HCT116 (cell line): Measurements from ENCODE around the gene LACTBL1. TPM values are rescaled to one million over a fixed set of nuclear protein-coding genes. Genes with fewer than 3 reads are reported as not detected.

Experiments
- ATAC-seq: fragments of 200-7000 bp; cut with Tn5 transposase; 2 replicates; pipeline ENCODE4 v1.9.1; 2020; ENCODE audit warnings: mild to moderate bottlenecking, moderate library complexity
- BruUV-seq: library from RNA; stranded (reverse); fragments of 400-500 nt; replicated peaks from 2 replicates; lab custom pipeline; 2021; lab: Mats Ljungman, UMichigan
- CTCF ChIA-PET: fragments of 300-600 bp; sonication (Branson Sonifier 250); formaldehyde crosslinking; loops from one replicate; lab custom pipeline; 2021; ENCODE audit warnings: antibody characterized with exemption; lab: Charles Lee
- POLR2A ChIA-PET: fragments of 300-600, 350-600 bp; sonication (Branson Sonifier 250); formaldehyde crosslinking; loops from one replicate; lab custom pipeline; 2021; ENCODE audit warnings: antibody characterized with exemption; lab: Charles Lee
- RAD21 ChIA-PET, 2 experiments: fragments of 300-600 bp; sonication (Branson Sonifier 250); formaldehyde crosslinking; loops; one replicate each; lab custom pipeline; 2023; ENCODE audit warnings: low total read pairs in 2 of 2; ENCODE audit not compliant: uncharacterized antibody in 2 of 2, unreplicated experiment in 2 of 2, low non-redundant PET in 1 of 2; lab: Charles Lee
- DNase-seq: peaks from one replicate; pipeline ENCODE4 v3.0.0-alpha.2; 2010; ENCODE audit warnings: low read depth, low spot score
- H2AFZ ChIP-seq: fragments of 200-600 bp; shearing (Covaris generic), sonication (generic); 2 replicates; pipeline ENCODE4 v1.6.1; 2017; ENCODE audit warnings: low read depth, mixed run types, mixed read lengths, antibody characterized with exemption, low read length; ENCODE audit not compliant: poor library complexity, severe bottlenecking
- H3K27ac ChIP-seq: 2 replicates; pipeline ENCODE4 v1.5.1; 2012; ENCODE audit warnings: low read depth, low read length
- H3K27me3 ChIP-seq: fragments of 200-600 bp; sonication (generic); 2 replicates; pipeline ENCODE4 v1.6.1; 2016; ENCODE audit warnings: mixed run types, low read length, mixed read lengths; ENCODE audit not compliant: insufficient read depth
- H3K36me3 ChIP-seq, 2 experiments: fragments of 200-500 bp in 1 of 2; fragments of 200-600 bp in 1 of 2; sonication (Bioruptor generic) in 1 of 2; sonication (generic) in 1 of 2; 2 replicates each; pipeline versions ENCODE4 v1.5.1 to v1.6.1; 2014 to 2016; ENCODE audit warnings: low read length in 2 of 2, inconsistent platforms in 1 of 2, mixed read lengths in 1 of 2, mixed run types in 1 of 2; ENCODE audit not compliant: insufficient read depth in 2 of 2, control insufficient read depth in 1 of 2
- H3K4me1 ChIP-seq, 2 experiments: fragments of 200-600 bp in 1 of 2; sonication (generic) in 1 of 2; 2 replicates each; pipeline versions ENCODE4 v1.5.1 to v1.6.1; 2012 to 2017; ENCODE audit warnings: low read length in 2 of 2, inconsistent platforms in 1 of 2, mild to moderate bottlenecking in 1 of 2, mixed read lengths in 1 of 2, mixed run types in 1 of 2, moderate library complexity in 1 of 2; ENCODE audit not compliant: insufficient read depth in 2 of 2, control insufficient read depth in 1 of 2
- H3K4me2 ChIP-seq: fragments of 200-600 bp; sonication (generic); 2 replicates; pipeline ENCODE4 v1.6.1; 2017; ENCODE audit warnings: mixed run types, low read length, mixed read lengths
- H3K4me3 ChIP-seq, 2 experiments: fragments of 200-600 bp in 1 of 2; sonication (generic) in 1 of 2; replicated peaks in 1 of 2; 2 replicates each; pipeline ENCODE4 v1.5.1; 2011 to 2016; ENCODE audit warnings: low read length in 2 of 2, control low read depth in 1 of 2, low read depth in 1 of 2, mild to moderate bottlenecking in 1 of 2, mixed read lengths in 1 of 2, mixed run types in 1 of 2
- H3K79me2 ChIP-seq: fragments of 200-600 bp; sonication (generic); 2 replicates; pipeline ENCODE4 v1.6.1; 2017; ENCODE audit warnings: mild to moderate bottlenecking, mixed run types, low read length, moderate library complexity, mixed read lengths; ENCODE audit not compliant: insufficient read depth
- H3K9ac ChIP-seq: fragments of 200-600 bp; sonication (generic); 2 replicates; pipeline ENCODE4 v1.6.1; 2016; ENCODE audit warnings: low read length, mixed read lengths
- H3K9me2 ChIP-seq: fragments of 200-600 bp; sonication (generic), shearing (Covaris generic); 2 replicates; pipeline ENCODE4 v1.6.1; 2017; ENCODE audit warnings: mixed run types, mild to moderate bottlenecking, moderate library complexity; ENCODE audit not compliant: insufficient read depth
- H3K9me3 ChIP-seq, 2 experiments: fragments of 200-500 bp in 1 of 2; fragments of 200-600 bp in 1 of 2; sonication (Bioruptor generic) in 1 of 2; sonication (generic) in 1 of 2; 2 replicates each; pipeline ENCODE4 v1.6.1; 2014 to 2017; ENCODE audit warnings: low read length in 2 of 2, mixed read lengths in 2 of 2, inconsistent platforms in 1 of 2, low read depth in 1 of 2, mild to moderate bottlenecking in 1 of 2, mixed run types in 1 of 2, moderate library complexity in 1 of 2; ENCODE audit not compliant: control insufficient read depth in 1 of 2, insufficient read depth in 1 of 2
- H4K20me1 ChIP-seq: fragments of 200-600 bp; sonication (generic), shearing (Covaris generic); 2 replicates; pipeline ENCODE4 v1.6.1; 2017; ENCODE audit warnings: mixed run types, mild to moderate bottlenecking, moderate library complexity; ENCODE audit not compliant: insufficient read depth
- CEBPB ChIP-seq: IDR thresholded peaks from 2 replicates; pipeline ENCODE4 v1.6.1; 2012; ENCODE audit warnings: low read depth
- CTCF ChIP-seq, 3 experiments: fragments of 200-600 bp in 1 of 3; sonication (generic) in 1 of 3; IDR thresholded peaks in 2 of 3; conservative IDR thresholded peaks in 1 of 3; 2 replicates each; pipeline ENCODE4 v1.5.1; 2012 to 2017; ENCODE audit warnings: low read depth in 2 of 3, low read length in 2 of 3, antibody characterized with exemption in 1 of 3, borderline replicate concordance in 1 of 3, control low read depth in 1 of 3, mild to moderate bottlenecking in 1 of 3, mixed read lengths in 1 of 3, mixed run types in 1 of 3, moderate library complexity in 1 of 3; ENCODE audit not compliant: insufficient read depth in 1 of 3
- FOSL1 ChIP-seq: IDR thresholded peaks from 2 replicates; pipeline ENCODE4 v1.6.1; 2012; ENCODE audit warnings: low read depth
- MAX ChIP-seq: IDR thresholded peaks from 2 replicates; pipeline ENCODE4 v1.6.1; 2012
- POLR2A ChIP-seq: IDR thresholded peaks from 2 replicates; pipeline ENCODE4 v1.7.0; 2011; ENCODE audit warnings: borderline replicate concordance; ENCODE audit not compliant: insufficient read depth, insufficient read length; ENCODE audit errors: extremely low read depth
- REST ChIP-seq: IDR thresholded peaks from 2 replicates; pipeline ENCODE4 v1.6.1; 2012; ENCODE audit warnings: low read depth
- SIN3A ChIP-seq: IDR thresholded peaks from 2 replicates; pipeline ENCODE4 v1.6.1; 2012; ENCODE audit warnings: low read depth
- TCF7L2 ChIP-seq: IDR thresholded peaks from 2 replicates; pipeline ENCODE4 v1.7.0; 2011; ENCODE audit warnings: borderline replicate concordance, inconsistent platforms; ENCODE audit not compliant: insufficient read depth, insufficient read length; ENCODE audit errors: extremely low read depth
- intact Hi-C: fragments of 100-400 bp; cut with micrococcal nuclease; formaldehyde crosslinking; loops from 2 replicates; pipeline ENCODE4 v1.10.0; 2022
- total RNA-seq: library from RNA; stranded (reverse); gene quantifications from one replicate; pipeline ENCODE4 v1.2.1, GENCODE V29; 2021; ENCODE audit not compliant: unreplicated experiment

The LACTBL1 gene
- total RNA-seq, 1 experiment from 2014 or later: not detected

- RAD21 ChIA-PET: no interaction called here
- no peak for TF ChIP-seq CTCF (IDR thresholded peaks at IDR 0.05 in 2 of 3, conservative IDR thresholded peaks at IDR 0.05 in 1 of 3; ENCODE audit: borderline replicate concordance in 1 of 3, insufficient read depth in 1 of 3, low read depth in 2 of 3, low read length in 2 of 3)
- TF ChIP-seq, all 23 proteins: peak for 0
- no peaks in the 10 kb centered on the region for H4K20me1 ChIP-seq
- ChIA-PET CTCF (no interaction called here), POLR2A (no interaction called here)
- no peak overlapping the region for H3K4me2 ChIP-seq
- no peak overlapping the region for H3K9ac ChIP-seq
- intact Hi-C loops: no loop called here
- H3K27me3 ChIP-seq: no peaks in the 10 kb centered on the region
- no peak overlapping the region for H3K4me3 ChIP-seq
- H3K4me1 ChIP-seq: peaks cover 8 to 23% of the 10 kb centered on the region in 2 experiments; a peak in 3 of 4 replicates
- no peaks in the 10 kb centered on the region for H3K36me3 ChIP-seq
- DNase-seq: no peak
- H3K27ac ChIP-seq: no peak overlapping the region
- no peak overlapping the region for H2AFZ ChIP-seq
- ATAC-seq: no peak
- H3K9me3 ChIP-seq: no peaks in the 10 kb centered on the region
- H3K9me2 ChIP-seq: no peaks in the 10 kb centered on the region
- BruUV-seq: no TSS peak
- H3K79me2 ChIP-seq: no peaks in the 10 kb centered on the region
Measured at GRCh38 chr1:23008901-23009300, 36.2 kb upstream of the LACTBL1 start.

- Histone ChIP-seq H3K36me3 (no peaks in the 10 kb centered on the region), H3K9me2 (no peaks in the 10 kb centered on the region), H3K27ac (no peak overlapping the region), H3K4me2 (no peak overlapping the region), H3K79me2 (no peaks in the 10 kb centered on the region), H3K4me1 (peaks cover 8 to 18% of the 10 kb centered on the region in 2 experiments; a peak in 3 of 4 replicates), H3K4me3 (no peak overlapping the region), H2AFZ (no peak overlapping the region), H3K9me3 (no peaks in the 10 kb centered on the region), H3K9ac (no peak overlapping the region), H3K27me3 (no peaks in the 10 kb centered on the region), H4K20me1 (no peaks in the 10 kb centered on the region)
- ChIA-PET CTCF (no interaction called here), POLR2A (no interaction called here), RAD21 (no interaction called here)
- DNase-seq: no peak
- intact Hi-C loops: no loop called here
- BruUV-seq: no TSS peak
- no peak for ATAC-seq
- TF ChIP-seq CEBPB: no peak
- TF ChIP-seq MAX: no peak
- no peak for TF ChIP-seq FOSL1
- TF ChIP-seq REST: no peak
- no peak for TF ChIP-seq TCF7L2
- TF ChIP-seq CTCF (IDR thresholded peaks at IDR 0.05 in 2 of 3, conservative IDR thresholded peaks at IDR 0.05 in 1 of 3; ENCODE audit: borderline replicate concordance in 1 of 3, insufficient read depth in 1 of 3, low read depth in 2 of 3, low read length in 2 of 3): no peak
- TF ChIP-seq SIN3A: no peak
- no peak for TF ChIP-seq POLR2A
Measured at GRCh38 chr1:23007106-23007505, 34.4 kb upstream of the LACTBL1 start.
